Stimulated activated CD4-positive, alpha-beta T cell treated with anti-CD3 and anti-CD28 coated beads, Interleukin-4, amount 100 ng/mL, for 48 hours (primary cell): Measurements from ENCODE around the gene RPA3.
A peak's percentile ranks its signal among the peaks of the same experiment; 100 is the strongest.
"Not testable (repeated sequence)": the region's sequence is repeated elsewhere in the genome, so short reads cannot be mapped to it uniquely, and the experiment has no call there.

Experiments
- DNase-seq, 2 donors: peaks; one replicate each; pipeline ENCODE4 v3.0.0-alpha.2; 2020; ENCODE audit warnings: low read depth in 2 of 2

RPA3 gene

DNA sequence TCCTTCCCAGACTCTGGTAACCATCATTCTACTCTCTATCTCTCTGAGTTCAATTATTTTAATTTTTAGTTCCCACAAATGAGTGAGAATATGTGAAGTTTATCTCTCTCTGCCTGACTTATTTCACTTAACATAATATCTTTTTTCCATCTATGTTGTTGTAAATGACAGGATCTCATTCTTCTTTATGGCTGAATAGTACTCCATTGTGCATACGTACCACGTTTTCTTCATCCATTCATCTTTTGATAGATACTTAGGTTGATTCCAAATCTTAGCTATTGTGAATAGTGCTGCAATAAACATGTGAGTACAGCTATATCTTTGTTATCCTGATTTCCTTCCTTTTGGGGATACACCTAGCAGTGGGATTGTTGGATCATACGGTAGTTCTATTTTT lies 23.9 kb downstream of the RPA3 start:
- no peak for DNase-seq

DNA sequence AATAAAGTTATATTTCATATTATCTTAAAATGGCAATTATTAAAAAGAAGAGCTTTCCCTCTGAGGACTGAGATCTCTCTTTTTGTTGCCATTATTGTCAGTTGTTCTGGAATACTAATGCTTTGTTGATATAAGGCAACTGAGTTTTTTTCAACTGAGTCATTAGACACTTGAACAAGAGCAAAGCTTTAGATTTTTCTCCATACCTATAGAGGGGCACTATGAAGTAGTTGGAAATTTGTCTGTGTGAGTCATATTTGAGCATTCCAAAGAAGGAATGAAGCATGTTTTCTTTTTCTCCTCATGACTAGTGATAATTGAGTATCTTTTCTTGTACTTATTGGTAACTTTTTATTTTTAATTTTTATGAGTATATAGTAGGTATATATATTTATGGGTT lies 24.5 kb downstream of the RPA3 start:
- DNase-seq: no peak

DNA sequence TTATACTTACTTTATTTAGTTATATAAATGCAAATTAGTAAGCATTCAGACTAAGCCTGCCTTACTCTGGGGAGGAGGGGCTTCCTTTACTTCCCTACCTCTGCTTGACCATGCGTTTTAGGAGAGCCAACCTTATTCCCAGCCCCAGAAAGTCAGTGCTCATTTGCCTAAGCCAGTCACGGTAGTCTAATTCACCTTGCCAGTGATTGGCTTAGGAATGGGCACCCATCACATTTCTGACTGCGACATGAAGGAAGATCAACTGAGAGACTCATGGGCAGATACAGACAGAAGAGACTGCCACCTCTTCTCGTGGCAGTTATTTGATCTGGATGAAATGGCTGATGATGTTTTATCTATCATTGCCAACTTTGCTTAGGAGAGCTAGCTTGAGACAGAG lies 29.5 kb downstream of the RPA3 start:
- no peak for DNase-seq

DNA sequence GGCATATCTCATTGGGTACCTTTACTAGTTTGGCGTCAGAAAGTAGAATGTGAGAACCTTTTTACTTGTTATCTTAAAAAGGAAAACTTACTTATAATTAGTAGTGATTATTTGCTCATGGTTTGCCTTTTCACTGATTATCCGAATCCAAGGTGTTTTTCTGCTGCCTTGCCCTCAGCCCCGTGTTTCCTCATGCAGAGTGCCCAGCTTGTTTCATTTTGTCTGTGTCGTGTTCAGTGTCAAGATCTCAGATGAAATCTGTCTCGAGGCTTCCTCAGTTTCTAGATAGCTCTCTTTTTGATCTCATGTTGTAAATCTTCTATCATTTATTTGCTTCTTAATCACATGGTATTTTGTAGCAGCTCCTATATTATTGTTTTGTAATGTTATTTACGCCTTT lies 30.1 kb downstream of the RPA3 start:
- DNase-seq: no peak

DNA sequence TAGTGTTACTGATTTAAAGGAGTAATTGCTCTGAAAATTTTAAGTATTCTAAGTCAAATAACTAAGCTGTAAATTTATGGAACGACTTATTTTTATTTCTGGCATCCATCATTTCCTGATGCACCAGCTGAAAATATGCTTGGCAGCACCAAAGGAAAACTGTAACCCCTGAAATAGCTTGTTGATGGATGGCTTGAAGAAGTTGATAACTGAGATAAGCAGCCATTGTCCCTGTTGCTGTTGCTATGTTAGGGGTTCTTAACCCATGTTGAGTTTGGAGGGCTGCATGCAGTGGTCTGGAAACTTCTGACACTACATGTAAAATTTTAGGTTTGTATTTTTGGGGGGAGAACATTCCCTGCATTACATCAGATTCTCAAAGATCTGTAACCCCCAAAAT lies 30.6 kb downstream of the RPA3 start:
- DNase-seq: no peak

DNA sequence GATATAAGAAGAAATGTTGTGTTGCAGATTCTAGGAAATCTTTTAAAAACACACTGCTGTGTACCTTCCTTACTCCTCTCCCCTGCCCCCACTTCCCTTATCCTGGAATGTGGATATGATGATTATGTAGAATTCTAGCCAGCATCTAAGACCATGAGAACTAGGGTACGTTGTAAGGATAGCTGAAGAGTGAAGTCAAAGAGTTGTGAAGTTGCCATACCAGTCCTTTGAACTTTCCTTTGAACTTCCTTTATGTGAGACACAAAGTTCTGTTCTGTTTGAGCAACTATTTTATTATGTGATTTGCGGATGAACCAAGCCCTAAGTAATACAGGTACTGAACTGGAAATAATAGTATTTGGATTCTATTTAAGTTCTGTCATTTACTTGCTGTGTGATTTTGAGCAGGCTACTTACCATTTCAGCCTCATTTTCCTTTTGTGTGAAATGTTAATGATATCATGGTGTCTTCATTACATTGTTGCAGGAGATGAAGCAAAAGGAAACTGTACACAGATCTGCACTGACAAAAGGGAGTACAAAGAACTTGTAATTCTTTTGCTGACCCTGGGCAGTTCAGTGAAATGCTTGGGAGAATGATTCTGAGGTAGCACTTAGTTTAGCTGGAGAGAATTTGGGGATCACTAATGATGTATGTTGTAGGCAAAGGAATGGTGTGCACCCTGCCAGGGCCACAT lies 31.4 kb downstream of the RPA3 start:
- no peak for DNase-seq

DNA sequence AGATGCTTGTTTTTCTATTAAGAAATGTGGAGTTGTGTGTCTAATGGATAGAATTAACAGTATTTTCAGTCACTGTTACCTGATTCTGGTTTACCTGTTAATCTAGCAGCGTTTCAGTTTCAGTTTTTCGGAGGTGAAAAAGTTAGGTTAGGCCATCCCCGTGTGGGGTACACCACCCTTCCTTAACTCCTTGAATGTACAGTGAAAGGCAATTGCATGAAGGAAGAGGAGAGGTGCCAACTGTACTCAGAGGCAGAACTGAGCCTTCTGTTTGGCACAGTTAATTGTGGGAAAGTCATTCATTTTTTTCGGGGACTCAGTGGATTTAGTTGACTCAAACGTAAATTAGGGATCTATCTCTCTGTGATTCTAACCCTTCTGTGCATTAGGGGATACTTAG lies 35.5 kb downstream of the RPA3 start:
- DNase-seq: no peak

DNA sequence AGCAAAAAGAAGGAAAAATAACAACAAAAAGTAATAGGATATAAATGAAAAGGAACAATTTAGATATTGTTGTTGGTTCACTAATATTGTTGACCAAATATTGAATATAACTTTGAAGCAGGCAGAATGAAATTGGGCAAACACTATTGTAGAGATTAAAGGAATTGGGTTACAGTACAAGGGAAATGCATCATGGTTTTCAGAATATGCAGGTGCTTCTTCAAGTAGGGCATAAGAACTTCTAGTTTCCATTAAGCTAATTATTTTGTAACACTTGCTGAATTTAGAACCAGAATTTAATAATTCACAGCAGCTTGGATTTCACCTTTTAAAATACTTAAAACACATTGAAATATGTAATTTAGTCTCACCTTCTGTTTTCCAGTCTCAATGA lies 36.5 kb downstream of the RPA3 start:
- no peak for DNase-seq

DNA sequence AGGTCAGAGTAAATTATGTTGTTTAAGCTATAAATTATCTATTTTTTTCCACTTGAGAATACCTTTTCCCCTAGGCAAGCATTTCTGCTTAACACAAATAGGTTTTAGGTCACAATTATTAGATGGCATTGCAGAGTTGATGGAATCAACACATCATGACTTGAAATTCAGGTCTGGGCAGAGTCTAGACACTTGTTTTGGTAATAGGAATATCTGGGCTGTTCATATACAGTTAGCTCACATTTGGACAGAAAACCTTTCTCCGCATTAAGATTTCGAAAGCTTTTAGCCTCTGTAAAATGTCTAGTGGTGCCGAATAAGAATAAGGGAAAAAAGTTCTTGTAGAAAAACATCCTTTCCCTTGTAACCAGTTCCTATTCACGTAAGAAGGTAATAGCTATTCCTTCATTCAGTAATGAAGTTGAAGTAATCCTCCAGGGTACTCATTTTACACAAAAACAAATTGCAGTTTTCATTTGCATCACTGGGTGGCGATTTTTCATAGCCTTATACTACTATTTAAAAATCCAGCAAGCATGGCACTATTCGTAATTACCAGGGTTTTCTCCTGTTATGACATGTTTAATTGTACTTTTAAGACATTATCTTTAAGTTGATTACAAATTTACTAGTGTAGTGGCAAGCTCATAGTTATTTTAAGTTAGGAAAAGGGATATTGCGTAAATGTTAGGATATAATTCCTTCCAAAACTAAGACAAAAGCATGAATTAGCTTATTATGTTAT lies 37.0 kb downstream of the RPA3 start:
- peak in 1 of 2 donors; percentile 11 for DNase-seq

DNA sequence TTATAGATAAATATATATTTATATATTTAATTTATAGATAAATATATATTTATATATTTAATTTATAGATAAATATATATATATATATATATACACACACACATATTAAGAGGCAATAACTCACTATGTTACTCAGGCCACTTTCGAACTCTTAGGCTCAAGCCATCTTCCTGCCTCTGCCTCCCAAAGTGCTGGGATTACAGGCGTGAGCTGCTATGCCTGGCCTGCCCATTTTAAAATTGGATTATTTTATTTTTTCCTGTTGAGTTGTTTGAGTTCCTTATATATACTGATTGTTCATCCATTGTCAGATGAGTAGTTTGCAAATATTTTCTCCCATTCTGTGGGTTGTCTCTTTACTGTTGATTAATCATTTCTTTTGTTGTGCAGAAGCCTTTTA lies 38.8 kb downstream of the RPA3 start:
- DNase-seq: not testable (repeated sequence)

DNA sequence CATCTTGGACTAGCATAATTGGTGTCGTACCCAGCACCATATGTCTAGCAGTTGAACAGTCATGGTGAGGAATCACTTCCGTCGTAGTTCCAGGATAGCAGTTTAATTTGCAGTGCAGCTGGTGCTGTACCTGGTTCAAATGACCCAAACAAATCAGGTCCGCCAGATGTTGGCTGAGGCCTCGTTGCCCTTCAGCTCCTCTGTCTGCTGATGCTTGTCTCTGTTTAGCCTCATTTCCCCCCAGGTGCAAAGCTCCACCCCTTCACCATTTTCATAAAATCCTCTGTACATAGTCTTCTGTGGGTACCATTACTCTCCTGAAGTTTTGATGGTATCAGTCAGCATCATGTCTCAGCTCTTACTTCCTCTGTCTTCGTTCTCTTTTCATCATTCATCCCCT lies 42.7 kb downstream of the RPA3 start:
- no peak for DNase-seq

DNA sequence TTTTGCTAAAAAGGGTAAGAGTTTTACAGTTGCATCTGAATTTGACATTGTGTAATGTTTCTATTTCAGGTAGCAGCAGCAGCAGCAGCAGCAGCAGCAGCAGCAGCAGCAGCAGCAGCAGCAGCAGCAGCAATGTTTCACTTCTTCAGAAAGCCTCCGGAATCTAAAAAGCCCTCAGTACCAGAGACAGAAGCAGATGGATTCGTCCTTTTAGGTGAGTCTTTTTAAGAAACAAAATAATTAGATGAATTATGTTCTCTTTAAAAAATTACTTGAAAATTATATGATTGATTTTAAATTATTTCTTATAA lies 45.2 kb downstream of the RPA3 start:
- no peak for DNase-seq

DNA sequence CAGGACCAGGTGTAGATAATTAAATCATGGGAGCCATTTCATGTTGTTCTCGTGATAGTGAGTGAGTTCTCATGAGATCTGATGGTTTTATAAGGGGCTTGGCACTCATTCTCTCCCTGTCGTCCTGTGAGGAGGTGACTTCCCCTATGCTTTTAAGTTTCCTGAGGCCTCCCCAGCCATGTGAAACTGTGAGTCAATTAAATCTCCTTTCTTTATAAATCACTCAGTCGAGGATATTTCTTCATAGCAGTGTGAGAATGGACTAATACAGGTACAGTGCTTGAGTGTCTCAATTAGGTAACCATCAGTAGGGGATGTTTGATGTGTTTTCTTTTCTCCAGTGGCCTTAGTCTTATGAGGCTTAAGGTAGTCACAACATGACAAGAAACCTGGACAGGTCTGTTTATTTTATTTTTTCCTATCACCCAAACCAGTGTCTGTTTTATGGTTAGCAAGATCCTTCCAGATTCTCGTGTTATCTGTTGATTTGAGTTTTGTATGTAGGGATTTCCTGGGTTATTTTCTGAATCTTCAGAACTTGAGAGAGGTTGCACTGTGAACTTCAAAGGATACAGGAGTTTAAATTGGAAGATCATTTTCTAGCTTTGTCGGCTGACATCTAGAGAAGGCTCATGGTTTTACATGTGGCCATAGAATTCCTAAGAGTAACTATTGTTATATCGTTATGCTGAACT lies 45.7 kb downstream of the RPA3 start:
- no peak for DNase-seq

DNA sequence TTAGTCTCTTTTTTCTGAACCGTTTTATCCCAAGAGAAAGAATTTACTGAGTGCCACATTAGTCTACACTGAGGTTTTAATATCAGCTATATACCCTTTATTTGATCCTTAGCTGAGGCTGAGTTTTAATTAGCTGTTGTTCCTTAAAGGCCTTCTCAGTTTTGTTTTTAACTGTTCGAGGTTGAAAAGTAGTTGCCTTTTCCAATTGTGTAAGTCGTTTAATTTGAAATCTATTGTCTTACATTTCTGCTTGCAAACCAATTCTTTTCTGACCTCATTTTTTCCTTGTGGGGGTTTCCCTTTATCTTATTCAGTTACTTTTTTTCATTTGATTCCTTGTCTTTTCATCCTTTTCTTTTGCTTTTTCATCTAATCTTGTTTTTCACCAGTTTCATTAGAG lies 47.0 kb downstream of the RPA3 start:
- no peak for DNase-seq

DNA sequence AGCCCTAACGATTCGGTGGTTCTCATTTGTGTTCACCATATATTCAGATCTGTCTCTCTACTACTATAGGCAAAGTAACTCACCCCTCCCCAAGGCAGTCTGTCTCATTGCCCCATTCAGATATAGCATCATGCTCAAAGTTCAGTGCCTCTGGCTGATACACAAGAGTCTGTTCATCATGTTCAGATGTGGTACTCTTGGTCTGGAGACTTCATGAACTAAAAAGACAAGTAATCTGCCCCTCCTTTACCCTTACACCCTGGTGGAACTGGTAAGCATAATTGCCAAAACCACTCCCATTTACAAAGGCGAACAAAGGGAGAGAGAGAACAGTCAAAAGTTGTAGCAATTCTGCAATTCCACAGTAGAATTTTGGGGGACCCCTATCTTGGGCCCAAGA lies 47.9 kb downstream of the RPA3 start:
- DNase-seq: no peak

DNA sequence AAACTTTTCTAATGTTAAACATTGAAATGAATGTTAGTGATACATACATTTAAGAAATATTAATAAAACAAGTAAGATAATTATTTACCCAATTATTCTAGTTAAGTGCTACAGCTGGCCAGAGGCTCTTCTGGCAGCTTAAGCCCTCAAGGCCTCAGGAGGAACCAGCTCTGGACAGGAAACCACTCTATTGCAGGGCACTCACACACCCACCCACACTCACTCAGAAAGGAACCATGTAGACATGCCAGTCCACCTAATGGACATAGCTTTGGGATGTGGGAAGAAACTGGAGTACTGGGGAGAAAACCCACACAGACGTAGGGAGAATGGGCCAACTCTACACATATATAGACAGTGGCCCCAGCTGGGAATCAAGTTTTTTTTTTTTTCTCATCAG lies 49.7 kb downstream of the RPA3 start:
- no peak for DNase-seq

DNA sequence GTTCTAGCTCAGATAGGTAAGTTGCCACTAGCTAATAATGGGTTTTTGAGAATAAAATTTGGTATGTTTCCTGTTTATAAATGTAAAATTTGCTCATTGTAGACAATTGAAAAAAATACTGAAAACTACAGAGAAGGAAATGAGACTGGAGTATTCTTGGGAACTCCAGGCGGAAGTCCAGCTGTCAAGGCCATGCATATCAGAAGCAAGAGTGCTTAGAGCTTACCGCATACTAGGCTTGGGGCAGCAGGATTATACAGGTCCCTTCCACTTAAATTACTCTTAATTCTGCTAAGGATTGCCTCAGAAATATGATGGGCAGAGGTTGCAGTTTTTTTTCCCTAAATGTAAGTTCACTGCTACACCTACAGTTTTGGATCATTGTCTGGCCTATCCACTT lies 51.2 kb downstream of the RPA3 start:
- DNase-seq: no peak

DNA sequence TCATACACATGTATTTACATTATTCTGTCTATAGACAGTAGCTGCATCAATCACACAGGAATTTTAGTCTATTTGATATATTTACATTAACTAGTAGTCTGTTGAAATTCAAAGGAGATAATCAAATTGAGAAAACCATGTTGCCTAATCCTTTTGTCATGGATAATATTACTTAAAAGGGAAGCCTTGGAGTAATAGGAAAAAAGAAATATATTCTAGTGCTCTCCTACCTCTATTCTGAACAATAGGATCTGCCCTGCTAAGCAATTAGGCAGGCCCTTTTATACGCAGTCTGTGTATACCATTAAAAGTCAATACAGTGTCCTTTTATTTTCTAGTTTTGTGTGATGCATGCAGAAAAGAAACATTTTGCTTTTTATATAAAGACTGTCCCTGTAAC lies 53.4 kb downstream of the RPA3 start:
- DNase-seq: no peak

DNA sequence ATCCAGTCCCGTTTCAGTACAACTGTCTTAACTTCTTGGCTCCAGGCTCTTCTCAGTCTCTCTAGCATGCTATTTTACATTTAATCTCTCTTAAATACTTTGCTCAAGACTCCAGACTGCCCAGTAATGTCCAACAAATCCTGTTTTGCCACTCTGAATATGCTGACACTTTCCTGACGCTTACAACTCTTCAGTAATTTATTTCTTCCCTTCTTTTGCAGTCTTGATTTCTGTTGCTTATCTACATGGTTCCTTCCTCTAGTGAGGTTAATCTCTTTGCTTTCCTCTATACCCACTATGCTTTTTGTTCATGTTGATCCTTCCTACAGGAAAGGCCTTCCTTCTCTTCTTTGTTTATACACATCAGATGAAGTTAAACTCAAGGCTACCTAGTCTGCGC lies 54.1 kb downstream of the RPA3 start:
- no peak for DNase-seq

DNA sequence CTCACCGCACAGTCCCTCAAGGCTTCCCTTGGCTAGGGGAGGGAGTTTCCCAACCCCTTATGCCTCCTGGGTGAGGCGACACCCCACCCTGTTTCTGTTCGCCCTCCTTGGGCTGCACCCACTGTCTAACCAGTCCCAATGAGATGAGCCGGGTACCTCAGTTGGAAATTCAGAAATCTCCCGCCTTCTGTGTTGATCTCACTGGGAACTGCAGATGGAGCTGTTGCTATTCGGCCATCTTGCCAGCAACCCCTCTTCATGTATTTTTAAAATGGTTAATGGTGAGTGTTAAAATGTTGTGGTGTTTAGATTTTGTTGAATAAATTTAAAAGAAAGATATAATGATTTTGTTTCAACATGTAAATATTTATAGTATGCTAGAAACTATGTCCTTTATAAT lies 55.9 kb downstream of the RPA3 start:
- DNase-seq: no peak

DNA sequence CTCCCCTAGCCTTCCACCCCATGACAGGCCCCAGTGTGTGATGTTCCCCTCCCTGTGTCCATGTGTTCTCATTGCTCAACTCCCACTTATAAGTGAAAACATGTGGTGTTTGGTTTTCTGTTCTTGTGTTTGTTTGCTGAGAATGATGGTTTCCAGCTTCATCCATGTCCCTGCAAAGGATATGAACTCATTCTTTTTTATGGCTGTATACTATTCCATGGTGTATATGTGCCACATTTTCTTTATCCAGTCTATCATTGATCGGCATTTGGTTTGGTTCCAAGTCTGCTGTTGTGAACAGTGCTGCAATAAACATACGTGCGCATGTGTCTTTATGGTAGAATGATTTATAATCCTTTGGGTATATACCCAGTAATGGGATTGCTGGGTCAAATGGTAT lies 61.9 kb downstream of the RPA3 start:
- DNase-seq: not testable (repeated sequence)

DNA sequence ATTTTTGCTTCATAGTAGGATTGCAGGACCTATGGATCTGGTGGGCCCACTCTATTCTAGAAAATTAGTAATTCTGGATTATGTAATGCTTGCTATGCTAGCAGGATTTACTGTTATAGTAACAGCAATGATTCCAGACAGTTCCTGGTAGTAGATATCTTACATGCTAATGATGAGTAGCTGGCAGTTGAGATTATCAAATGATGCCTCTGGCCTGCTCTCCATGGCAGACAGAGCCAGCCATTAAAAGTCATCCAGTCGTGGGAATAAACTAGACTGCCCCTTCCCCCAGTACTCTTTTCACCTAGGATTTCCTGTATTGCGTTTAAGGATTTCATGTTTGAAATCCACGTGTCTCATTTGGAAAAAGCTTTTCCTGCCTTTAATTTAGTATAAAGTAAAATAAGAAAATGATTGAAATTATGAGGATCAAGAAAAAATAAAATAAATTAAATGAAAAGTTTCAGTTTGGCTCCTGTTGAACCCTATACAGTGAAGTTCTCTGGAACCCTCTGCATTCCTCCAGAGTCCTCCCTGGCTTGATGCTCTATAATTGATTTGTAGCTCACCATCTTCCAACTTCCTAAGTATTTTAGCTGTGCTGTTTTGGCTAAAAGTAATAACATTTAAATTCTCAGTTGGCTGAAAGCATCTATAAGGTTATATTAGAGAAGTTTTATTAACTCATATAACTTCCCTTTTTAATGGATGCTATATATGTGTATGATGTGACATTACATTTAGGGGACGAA lies 63.3 kb downstream of the RPA3 start:
- no peak for DNase-seq
